HepG2 (cell line): ENCODE results near the gene RABIF. TPM values are rescaled to one million over a fixed set of nuclear protein-coding genes. Genes with fewer than 3 reads are reported as not detected.

Experiments used
- GLI4 ChIP-seq: sonication (generic); formaldehyde crosslinking; IDR thresholded peaks from 2 replicates; pipeline ENCODE4 v1.5.1; 2020; ENCODE audit warnings: missing genetic modification reagents, mild to moderate bottlenecking, moderate library complexity, borderline replicate concordance
- POLR2G ChIP-seq: fragments of 200-400 bp; formaldehyde crosslinking; IDR thresholded peaks from 2 replicates; pipeline ENCODE4 v1.6.1; 2018; ENCODE audit warnings: mild to moderate bottlenecking, low read depth, low read length, moderate library complexity
- TMF1 ChIP-seq: sonication (generic); formaldehyde crosslinking; IDR thresholded peaks from 2 replicates; pipeline ENCODE4 v1.8.1; 2022; ENCODE audit warnings: low read depth, missing genetic modification reagents
- ZNF12 ChIP-seq: sonication (generic); formaldehyde crosslinking; IDR thresholded peaks from 2 replicates; pipeline ENCODE4 v1.5.0; 2020; ENCODE audit warnings: missing genetic modification reagents
- ZNF614 ChIP-seq: IDR thresholded peaks from 2 replicates; pipeline ENCODE4 v1.6.1; 2018; ENCODE audit warnings: missing biosample characterization, missing genetic modification reagents, inconsistent platforms, borderline replicate concordance
- ZNF7 ChIP-seq: IDR thresholded peaks from 2 replicates; pipeline ENCODE4 v1.6.1; 2016; ENCODE audit warnings: missing biosample characterization, missing genetic modification reagents
- ZNF737 ChIP-seq: sonication (generic); formaldehyde crosslinking; IDR thresholded peaks from 2 replicates; pipeline ENCODE4 v1.5.0; 2020; ENCODE audit warnings: missing genetic modification reagents, mild to moderate bottlenecking, borderline replicate concordance
- polyA plus RNA-seq, 8 experiments: library from polyadenylated mRNA; depleted of rRNA in 3 of 8; stranded (reverse) in 7 of 8; unstranded in 1 of 8; fragments of >200 nt; fragmentation: Illumina TruSeq in 4 of 8; extraction: Trizol in 4 of 8; gene quantifications; 2 replicates each; pipeline versions ENCODE4 v1.2.1 to v1.2.3, GENCODE V29; 2011 to 2016; ENCODE audit warnings: low read depth in 4 of 8, missing spikeins in 1 of 8, mixed read lengths in 1 of 8; ENCODE audit not compliant: insufficient read depth in 1 of 8
- total RNA-seq, 5 experiments: library from RNA; depleted of rRNA; stranded (reverse); fragments of >200 nt; fragmentation: Illumina TruSeq; extraction: Trizol; gene quantifications; 2 replicates each; pipeline ENCODE4 v1.2.3, GENCODE V29; 2016; ENCODE audit warnings: low read depth in 1 of 5
- TF ChIP-seq, protein P1 (sequence below), 2 experiments: sonication (generic) in 1 of 2; formaldehyde crosslinking in 1 of 2; IDR thresholded peaks; 2 replicates each; pipeline versions ENCODE4 v1.4.0 to v1.6.1; 2016 to 2020; ENCODE audit warnings: borderline replicate concordance in 1 of 2, low read depth in 1 of 2, mild to moderate bottlenecking in 1 of 2, missing genetic modification reagents in 1 of 2
- TF ChIP-seq, protein P2 (sequence below): sonication (generic); formaldehyde crosslinking; conservative IDR thresholded peaks from 2 replicates; pipeline ENCODE4 v1.8.0; 2022; ENCODE audit warnings: missing genetic modification reagents
- TF ChIP-seq, protein P3 (sequence below), 2 experiments: fragments of 450-650 bp in 1 of 2; sonication (generic) in 1 of 2; formaldehyde crosslinking; IDR thresholded peaks; 2 replicates each; pipeline versions ENCODE4 v1.5.0 to v1.8.0; 2020 to 2022; ENCODE audit warnings: mild to moderate bottlenecking in 1 of 2, missing genetic modification reagents in 1 of 2
- TF ChIP-seq, protein P4 (sequence below): sonication (generic); formaldehyde crosslinking; IDR thresholded peaks from 2 replicates; pipeline ENCODE4 v1.4.0; 2020; ENCODE audit warnings: missing genetic modification reagents, borderline replicate concordance

The RABIF gene
- total and polyA plus RNA-seq, 2 of the 13 experiments (the other 11 are each of a cell fraction or from before 2014, with no cell fraction given) = 7.6 to 8.3 TPM

DNA sequence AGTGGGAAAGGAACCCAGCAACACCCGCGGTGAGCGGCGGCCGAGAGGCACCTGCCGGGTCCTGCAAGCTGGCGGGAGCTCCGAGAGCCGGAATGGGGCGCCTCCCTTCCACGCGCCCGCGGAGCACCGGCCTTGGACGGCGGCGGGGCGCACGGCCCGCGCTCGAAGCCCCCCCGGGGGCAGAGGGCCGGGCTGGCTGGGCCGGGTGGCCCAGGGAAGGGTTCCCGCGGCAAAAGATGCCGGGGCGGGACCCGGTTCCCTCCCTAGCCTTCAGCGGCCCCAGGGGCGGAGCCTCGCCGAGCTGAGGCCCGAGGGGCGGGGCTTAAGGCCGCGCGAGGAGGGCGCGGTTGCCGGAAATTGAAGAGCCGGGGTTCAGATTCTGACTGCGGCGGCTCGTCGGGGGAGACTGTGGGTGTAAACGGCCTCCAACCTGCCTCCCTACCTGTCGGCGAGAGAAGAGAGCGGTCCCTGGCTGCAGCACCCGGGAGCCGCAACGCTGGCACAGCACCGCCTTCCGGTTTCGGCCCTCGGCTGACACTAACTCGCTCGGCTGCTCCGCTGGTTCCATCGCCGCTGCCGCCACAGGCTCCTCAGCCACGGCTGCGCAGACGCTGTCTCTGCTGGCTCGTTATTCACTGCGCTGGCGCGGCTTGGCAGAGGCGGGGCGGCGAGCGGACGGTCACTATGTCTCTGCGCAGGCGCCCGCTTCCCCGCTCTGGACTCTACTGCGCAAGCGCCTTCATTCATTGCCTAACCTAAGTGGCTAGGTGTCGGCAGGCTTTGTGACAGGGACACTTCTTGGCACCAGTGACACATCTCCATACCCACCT is at the start of gene RABIF (continued):
- TF ChIP-seq, protein P1, sequence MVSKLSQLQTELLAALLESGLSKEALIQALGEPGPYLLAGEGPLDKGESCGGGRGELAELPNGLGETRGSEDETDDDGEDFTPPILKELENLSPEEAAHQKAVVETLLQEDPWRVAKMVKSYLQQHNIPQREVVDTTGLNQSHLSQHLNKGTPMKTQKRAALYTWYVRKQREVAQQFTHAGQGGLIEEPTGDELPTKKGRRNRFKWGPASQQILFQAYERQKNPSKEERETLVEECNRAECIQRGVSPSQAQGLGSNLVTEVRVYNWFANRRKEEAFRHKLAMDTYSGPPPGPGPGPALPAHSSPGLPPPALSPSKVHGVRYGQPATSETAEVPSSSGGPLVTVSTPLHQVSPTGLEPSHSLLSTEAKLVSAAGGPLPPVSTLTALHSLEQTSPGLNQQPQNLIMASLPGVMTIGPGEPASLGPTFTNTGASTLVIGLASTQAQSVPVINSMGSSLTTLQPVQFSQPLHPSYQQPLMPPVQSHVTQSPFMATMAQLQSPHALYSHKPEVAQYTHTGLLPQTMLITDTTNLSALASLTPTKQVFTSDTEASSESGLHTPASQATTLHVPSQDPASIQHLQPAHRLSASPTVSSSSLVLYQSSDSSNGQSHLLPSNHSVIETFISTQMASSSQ (IDR thresholded peaks at IDR 0.05; ENCODE audit: low read depth) = no peak
- TF ChIP-seq, protein P1 (CRISPR knock-in tag; IDR thresholded peaks at IDR 0.05; ENCODE audit: borderline replicate concordance) = peak; percentile 39; the same call in 1 of the 2 replicates
- peak; percentile 48 for TF ChIP-seq ZNF12 (CRISPR knock-in tag)
- TF ChIP-seq ZNF614 = 0 out of 2 replicates have a peak, but pooled peaks have one; percentile 45
- TF ChIP-seq, protein P2, sequence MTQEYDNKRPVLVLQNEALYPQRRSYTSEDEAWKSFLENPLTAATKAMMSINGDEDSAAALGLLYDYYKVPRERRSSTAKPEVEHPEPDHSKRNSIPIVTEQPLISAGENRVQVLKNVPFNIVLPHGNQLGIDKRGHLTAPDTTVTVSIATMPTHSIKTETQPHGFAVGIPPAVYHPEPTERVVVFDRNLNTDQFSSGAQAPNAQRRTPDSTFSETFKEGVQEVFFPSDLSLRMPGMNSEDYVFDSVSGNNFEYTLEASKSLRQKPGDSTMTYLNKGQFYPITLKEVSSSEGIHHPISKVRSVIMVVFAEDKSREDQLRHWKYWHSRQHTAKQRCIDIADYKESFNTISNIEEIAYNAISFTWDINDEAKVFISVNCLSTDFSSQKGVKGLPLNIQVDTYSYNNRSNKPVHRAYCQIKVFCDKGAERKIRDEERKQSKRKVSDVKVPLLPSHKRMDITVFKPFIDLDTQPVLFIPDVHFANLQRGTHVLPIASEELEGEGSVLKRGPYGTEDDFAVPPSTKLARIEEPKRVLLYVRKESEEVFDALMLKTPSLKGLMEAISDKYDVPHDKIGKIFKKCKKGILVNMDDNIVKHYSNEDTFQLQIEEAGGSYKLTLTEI (CRISPR knock-in tag) = no peak
- no peak; the same call in 1 of the 2 replicates for TF ChIP-seq GLI4 (CRISPR knock-in tag)
- no peak for TF ChIP-seq ZNF7 (CRISPR knock-in tag)
- TF ChIP-seq, protein P3, sequence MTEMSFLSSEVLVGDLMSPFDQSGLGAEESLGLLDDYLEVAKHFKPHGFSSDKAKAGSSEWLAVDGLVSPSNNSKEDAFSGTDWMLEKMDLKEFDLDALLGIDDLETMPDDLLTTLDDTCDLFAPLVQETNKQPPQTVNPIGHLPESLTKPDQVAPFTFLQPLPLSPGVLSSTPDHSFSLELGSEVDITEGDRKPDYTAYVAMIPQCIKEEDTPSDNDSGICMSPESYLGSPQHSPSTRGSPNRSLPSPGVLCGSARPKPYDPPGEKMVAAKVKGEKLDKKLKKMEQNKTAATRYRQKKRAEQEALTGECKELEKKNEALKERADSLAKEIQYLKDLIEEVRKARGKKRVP (CRISPR knock-in tag; IDR thresholded peaks at IDR 0.05) = no peak
- TF ChIP-seq, protein P4, sequence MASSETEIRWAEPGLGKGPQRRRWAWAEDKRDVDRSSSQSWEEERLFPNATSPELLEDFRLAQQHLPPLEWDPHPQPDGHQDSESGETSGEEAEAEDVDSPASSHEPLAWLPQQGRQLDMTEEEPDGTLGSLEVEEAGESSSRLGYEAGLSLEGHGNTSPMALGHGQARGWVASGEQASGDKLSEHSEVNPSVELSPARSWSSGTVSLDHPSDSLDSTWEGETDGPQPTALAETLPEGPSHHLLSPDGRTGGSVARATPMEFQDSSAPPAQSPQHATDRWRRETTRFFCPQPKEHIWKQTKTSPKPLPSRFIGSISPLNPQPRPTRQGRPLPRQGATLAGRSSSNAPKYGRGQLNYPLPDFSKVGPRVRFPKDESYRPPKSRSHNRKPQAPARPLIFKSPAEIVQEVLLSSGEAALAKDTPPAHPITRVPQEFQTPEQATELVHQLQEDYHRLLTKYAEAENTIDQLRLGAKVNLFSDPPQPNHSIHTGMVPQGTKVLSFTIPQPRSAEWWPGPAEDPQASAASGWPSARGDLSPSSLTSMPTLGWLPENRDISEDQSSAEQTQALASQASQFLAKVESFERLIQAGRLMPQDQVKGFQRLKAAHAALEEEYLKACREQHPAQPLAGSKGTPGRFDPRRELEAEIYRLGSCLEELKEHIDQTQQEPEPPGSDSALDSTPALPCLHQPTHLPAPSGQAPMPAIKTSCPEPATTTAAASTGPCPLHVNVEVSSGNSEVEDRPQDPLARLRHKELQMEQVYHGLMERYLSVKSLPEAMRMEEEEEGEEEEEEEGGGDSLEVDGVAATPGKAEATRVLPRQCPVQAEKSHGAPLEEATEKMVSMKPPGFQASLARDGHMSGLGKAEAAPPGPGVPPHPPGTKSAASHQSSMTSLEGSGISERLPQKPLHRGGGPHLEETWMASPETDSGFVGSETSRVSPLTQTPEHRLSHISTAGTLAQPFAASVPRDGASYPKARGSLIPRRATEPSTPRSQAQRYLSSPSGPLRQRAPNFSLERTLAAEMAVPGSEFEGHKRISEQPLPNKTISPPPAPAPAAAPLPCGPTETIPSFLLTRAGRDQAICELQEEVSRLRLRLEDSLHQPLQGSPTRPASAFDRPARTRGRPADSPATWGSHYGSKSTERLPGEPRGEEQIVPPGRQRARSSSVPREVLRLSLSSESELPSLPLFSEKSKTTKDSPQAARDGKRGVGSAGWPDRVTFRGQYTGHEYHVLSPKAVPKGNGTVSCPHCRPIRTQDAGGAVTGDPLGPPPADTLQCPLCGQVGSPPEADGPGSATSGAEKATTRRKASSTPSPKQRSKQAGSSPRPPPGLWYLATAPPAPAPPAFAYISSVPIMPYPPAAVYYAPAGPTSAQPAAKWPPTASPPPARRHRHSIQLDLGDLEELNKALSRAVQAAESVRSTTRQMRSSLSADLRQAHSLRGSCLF = no peak
- TF ChIP-seq ZNF737 (CRISPR knock-in tag) = no peak
- TF ChIP-seq TMF1 (CRISPR knock-in tag) = peak; percentile 40; the same call in 1 of the 2 replicates
- peak; percentile 96 for TF ChIP-seq POLR2G
